HFF-Myc (cell line): ENCODE measurements around the gene CIB4.

ENCODE experiments used
- DNase-seq: peaks from one replicate; pipeline ENCODE4 v3.0.0-alpha.2; 2011; ENCODE audit warnings: low read depth; ENCODE audit errors: extremely low read depth
- H3K4me3 ChIP-seq: replicated peaks from 2 replicates; pipeline ENCODE4 v1.5.1; 2011; ENCODE audit warnings: low read depth, mild to moderate bottlenecking, control low read depth, low read length
- TF ChIP-seq, protein P1 (sequence below): IDR thresholded peaks from 2 replicates; pipeline ENCODE4 v1.5.1; 2012; ENCODE audit warnings: mild to moderate bottlenecking, low read depth, low read length, control low read depth; ENCODE audit errors: missing control alignments

Gene CIB4

GRCh38 chr2:26630669-26631360 lies 10.4 kb downstream of the CIB4 start:
- H3K4me3 ChIP-seq = no peak overlapping the region
- TF ChIP-seq, protein P1, sequence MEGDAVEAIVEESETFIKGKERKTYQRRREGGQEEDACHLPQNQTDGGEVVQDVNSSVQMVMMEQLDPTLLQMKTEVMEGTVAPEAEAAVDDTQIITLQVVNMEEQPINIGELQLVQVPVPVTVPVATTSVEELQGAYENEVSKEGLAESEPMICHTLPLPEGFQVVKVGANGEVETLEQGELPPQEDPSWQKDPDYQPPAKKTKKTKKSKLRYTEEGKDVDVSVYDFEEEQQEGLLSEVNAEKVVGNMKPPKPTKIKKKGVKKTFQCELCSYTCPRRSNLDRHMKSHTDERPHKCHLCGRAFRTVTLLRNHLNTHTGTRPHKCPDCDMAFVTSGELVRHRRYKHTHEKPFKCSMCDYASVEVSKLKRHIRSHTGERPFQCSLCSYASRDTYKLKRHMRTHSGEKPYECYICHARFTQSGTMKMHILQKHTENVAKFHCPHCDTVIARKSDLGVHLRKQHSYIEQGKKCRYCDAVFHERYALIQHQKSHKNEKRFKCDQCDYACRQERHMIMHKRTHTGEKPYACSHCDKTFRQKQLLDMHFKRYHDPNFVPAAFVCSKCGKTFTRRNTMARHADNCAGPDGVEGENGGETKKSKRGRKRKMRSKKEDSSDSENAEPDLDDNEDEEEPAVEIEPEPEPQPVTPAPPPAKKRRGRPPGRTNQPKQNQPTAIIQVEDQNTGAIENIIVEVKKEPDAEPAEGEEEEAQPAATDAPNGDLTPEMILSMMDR = no peak
- DNase-seq = no peak

DNA sequence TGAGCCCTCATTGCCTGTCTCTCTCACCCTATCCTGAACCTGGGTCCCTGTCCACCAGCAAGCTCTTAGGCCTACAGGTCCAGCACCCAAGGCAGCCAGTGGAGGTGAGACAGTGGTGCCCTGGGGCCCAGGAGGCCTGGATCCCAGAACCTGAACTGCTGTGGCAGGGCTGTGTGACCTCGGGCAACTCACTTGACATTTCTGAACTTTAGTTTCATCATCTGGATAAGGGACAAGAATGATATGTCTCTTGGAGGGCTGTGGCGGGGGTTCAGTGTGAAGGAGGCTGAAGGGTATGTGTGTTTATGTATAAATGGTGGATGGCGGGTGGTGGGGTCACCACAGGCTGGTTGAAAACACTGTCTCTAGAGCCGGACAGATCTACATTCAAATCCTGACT lies 10.9 kb downstream of the CIB4 start:
- no peak overlapping the region for H3K4me3 ChIP-seq
- TF ChIP-seq, protein P1 = no peak
- no peak for DNase-seq

DNA sequence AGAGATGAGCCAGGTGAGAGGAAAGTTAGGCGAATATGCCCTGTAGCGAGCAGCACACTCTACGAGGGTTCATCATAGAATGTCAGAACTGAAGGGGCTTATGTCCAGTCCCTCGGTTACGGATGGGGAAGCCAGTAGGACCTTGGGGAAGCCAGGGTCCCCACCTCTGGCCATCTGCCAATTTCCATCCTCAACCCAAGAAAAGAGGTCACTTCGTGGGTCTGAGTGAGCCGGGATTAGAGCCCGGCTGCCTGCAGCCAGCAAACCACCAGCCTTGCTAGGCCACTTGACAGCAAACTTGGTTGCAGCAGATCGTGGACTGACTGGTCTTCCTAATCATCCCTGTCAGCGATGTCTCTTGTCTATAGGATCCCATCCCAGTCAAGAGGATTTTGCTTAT lies 11.4 kb downstream of the CIB4 start:
- no peak for DNase-seq
- H3K4me3 ChIP-seq = no peak overlapping the region
- TF ChIP-seq, protein P1 = no peak

DNA sequence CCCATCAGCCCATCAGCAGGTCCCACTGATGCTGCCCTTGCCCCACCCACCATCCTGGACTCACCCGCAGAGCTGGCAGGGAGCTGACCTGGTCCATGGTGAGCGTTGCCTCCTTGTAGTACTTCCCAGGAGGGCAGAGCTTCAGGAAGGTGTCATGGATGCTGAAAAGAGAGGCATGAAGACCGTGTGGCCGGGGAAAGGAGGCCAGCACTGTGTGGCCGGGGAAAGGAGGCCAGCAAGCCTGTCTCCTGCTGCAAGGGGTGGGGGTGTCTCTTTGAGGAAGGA lies 11.9 kb downstream of the CIB4 start:
- TF ChIP-seq, protein P1 = no peak
- H3K4me3 ChIP-seq = no peak overlapping the region
- DNase-seq = no peak

DNA sequence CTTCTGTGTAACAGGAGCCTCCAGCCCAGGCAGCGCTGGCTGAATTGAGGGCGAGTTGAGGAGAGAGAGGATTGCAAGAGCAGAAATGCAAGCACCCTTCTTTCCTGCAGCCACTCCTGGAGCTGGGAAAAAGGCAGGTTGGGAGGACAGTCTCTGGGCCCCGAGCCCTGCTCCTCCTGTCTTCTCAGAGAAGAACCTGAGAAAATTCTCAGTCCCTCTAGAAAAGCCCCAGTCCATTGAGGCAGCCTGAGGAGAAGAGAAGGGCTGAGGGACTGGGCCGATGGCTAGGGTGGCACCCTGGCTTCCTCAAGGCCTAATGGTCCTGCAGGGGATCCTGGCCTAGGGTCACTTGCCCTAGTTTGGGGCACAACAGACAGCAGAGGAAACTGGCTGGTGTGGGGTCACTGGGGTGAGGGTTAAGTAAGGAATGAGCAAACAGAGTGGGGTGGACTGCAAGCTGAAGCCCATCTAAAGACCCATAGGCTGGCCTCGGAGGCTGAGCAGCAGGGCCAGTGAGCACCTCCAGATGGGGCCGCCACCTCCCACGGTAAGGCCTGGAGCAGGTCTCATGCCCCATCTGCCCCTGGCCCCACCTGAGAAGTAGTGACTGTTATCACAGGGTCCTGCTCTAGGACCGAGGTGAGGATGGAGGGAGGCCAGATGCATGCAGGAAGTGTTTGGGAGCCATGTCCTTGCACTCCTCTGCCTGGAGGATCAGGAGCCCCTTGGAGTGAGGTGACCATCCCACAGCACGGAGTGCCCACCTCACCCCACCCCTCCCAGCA lies 12.4 kb downstream of the CIB4 start:
- TF ChIP-seq, protein P1 = no peak
- no peak for DNase-seq
- no peak overlapping the region for H3K4me3 ChIP-seq

- no peak for DNase-seq
- TF ChIP-seq, protein P1 = no peak
- no peak overlapping the region for H3K4me3 ChIP-seq
Observed at GRCh38 chr2:26627350-26628105, 13.6 kb downstream of the CIB4 start.
